ENCODE results near the gene SYT17. TPM values are rescaled to one million over a fixed set of nuclear protein-coding genes. Genes with fewer than 3 reads are reported as not detected.

SYT17 gene
- total RNA-seq, 6 donors from 2014 or later, result 11.6 to 49.2 (median 14.8) TPM

DNA sequence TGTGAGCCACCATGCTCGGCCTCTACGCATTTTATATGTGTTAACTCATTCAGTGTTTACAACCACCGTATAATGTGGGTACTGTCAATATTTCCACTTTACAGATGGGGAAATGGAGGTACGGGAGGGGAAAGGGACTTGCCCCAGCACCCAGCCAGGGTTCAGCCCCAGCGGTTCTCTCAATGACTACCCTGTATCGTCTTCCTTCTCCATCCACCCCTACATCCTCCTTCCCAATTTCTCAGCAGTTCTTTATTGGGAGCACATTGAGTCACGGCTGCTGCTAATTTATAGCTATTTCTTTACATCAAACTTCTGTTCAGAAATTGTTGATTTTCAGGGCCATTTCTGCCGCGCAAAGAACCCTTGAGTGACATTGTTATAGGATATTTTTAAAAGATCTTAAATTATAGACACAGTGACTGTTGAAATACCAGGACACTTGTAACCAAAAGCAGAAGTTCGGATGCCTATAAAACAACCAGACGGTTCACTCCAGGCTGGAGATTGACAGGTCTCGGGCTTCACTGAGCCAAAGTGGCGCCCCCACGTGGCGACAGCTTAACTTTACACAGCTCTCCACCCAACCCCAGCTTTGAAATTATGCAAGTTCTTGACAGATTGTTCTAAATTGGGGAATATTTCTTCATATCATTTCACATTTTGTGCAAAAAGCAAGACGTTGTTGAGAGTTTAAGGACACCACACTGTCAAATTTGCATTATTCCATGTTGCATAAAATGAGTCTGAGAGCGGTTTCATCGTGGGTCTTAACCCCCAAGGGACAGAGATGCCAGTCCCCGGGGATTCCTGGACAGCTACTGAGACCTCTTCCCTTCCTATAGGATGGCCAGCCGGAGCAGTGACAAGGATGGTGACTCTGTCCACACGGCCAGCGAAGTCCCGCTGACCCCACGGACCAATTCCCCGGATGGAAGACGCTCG, 11.8 kb downstream of the SYT17 start:
- peak in 1 of 2 donors; percentile 87 for ATAC-seq (ENCODE audit: low FRiP score in 2 of 2)
- Histone ChIP-seq H3K27ac (peak overlapping the region in 2 of 4 donors; percentile 14 to 23), H3K4me1 (peaks cover 7 to 23% (median 19%) of the 10 kb centered on the region in 4 donors), H3K9me3 (no peaks in the 10 kb centered on the region), H3K27me3 (no peaks in the 10 kb centered on the region), H3K36me3 (peaks cover 0 to 6% (median 0%) of the 10 kb centered on the region in 4 donors), H3K4me3 (no peak overlapping the region)
- TF ChIP-seq, protein P1, sequence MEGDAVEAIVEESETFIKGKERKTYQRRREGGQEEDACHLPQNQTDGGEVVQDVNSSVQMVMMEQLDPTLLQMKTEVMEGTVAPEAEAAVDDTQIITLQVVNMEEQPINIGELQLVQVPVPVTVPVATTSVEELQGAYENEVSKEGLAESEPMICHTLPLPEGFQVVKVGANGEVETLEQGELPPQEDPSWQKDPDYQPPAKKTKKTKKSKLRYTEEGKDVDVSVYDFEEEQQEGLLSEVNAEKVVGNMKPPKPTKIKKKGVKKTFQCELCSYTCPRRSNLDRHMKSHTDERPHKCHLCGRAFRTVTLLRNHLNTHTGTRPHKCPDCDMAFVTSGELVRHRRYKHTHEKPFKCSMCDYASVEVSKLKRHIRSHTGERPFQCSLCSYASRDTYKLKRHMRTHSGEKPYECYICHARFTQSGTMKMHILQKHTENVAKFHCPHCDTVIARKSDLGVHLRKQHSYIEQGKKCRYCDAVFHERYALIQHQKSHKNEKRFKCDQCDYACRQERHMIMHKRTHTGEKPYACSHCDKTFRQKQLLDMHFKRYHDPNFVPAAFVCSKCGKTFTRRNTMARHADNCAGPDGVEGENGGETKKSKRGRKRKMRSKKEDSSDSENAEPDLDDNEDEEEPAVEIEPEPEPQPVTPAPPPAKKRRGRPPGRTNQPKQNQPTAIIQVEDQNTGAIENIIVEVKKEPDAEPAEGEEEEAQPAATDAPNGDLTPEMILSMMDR (IDR thresholded peaks at IDR 0.05), result peak; percentile 51 to 75 (median 67)
- TF ChIP-seq EP300 (IDR thresholded peaks at IDR 0.05), result no peak
- DNase-seq, result peak in 1 of 2 donors; percentile 83
- WGBS, 2 donors, result 63 to 66% methylated on average over 26 to 27 of the region's 27 CpGs

DNA sequence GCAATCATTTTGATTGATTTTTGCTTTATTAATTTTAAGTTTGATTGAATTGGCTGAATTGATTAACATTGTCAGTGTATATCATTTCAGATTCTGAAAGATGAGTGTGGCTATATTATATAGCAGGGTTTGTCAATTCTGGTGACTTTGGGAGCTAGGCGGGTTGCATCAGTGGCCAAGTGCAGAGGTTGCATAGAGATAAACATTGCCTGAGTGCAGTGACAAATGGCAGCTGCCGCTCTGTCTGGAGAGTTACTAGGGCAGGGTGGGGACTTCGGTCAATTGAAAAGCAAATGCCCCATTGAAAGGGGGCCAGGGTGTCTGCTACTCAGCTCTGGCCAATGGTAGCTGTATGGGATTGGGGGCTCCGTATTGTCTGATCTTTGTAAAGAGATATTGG, 12.7 kb downstream of the SYT17 start:
- 95 to 96% methylated on average over 4 of the region's 4 CpGs for WGBS, 2 donors
- DNase-seq (no peak), ATAC-seq (ENCODE audit: low FRiP score in 2 of 2) (no peak)
- Histone ChIP-seq H3K4me3 (no peak overlapping the region), H3K9me3 (no peaks in the 10 kb centered on the region), H3K36me3 (peaks cover 0 to 6% (median 0%) of the 10 kb centered on the region in 4 donors), H3K27ac (no peak overlapping the region), H3K27me3 (no peaks in the 10 kb centered on the region), H3K4me1 (peaks cover 7 to 30% (median 23%) of the 10 kb centered on the region in 4 donors)
- no peak for TF ChIP-seq EP300 (IDR thresholded peaks at IDR 0.05)
- TF ChIP-seq, protein P1 (IDR thresholded peaks at IDR 0.05), result no peak

DNA sequence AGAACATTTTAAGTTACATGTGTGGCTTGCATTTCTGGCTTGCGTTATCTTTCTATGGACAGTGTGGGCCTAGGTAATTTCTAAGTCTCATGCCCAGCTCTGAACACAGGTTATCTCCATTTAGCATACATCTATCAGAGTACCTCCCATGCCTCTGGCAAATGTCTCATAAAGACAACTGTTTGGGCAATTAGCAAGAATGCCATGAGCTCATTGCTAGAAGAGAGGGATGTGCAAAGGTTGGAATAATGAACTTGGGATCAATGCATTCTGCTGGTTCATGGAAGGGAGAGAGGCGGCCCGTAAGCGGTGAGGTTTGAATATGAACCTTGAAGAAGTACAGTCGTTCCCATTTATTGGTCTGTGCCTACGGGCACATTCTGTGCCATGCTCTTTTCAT, 14.4 kb downstream of the SYT17 start:
- no peak for ATAC-seq (ENCODE audit: low FRiP score in 2 of 2)
- no peaks in the 10 kb centered on the region for H3K9me3 ChIP-seq
- TF ChIP-seq POLR2A (IDR thresholded peaks at IDR 0.05) (no peak), POLR2AphosphoS5 (IDR thresholded peaks at IDR 0.05) (no peak), EP300 (IDR thresholded peaks at IDR 0.05) (no peak)
- TF ChIP-seq, protein P1 (IDR thresholded peaks at IDR 0.05), result no peak
- WGBS, 2 donors, result 88 to 93% methylated on average over 6 of the region's 6 CpGs
- DNase-seq, result no peak
- no peaks in the 10 kb centered on the region for H3K27me3 ChIP-seq
- no peak overlapping the region for H3K4me3 ChIP-seq
- peak overlapping the region in 2 of 4 donors; percentile 17 to 86 for H3K27ac ChIP-seq
- peaks cover 0 to 6% (median 0%) of the 10 kb centered on the region in 4 donors for H3K36me3 ChIP-seq
- peaks cover 7 to 30% (median 23%) of the 10 kb centered on the region in 4 donors for H3K4me1 ChIP-seq

DNA sequence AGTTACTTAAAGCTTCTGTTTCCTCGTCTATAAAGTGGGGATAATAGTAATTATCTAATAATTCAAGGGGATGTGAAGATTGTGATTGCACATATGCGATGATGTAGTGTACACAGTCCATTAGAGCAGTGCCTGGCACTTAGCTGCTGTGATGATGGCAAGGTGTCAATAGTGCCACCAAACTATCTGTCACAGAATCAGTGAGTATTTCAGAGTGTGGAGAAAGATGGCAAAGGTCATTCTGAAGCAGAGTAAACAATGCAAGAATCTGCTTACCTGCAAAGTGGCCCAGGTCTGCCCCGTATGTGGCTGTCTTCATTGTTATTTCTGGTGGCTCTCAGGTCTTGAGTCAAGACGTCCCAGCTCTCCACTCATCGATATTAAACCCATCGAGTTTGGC, 15.1 kb downstream of the SYT17 start:
- TF ChIP-seq, protein P1 (IDR thresholded peaks at IDR 0.05), result no peak
- TF ChIP-seq POLR2AphosphoS5 (IDR thresholded peaks at IDR 0.05) (no peak), EP300 (IDR thresholded peaks at IDR 0.05) (no peak), POLR2A (IDR thresholded peaks at IDR 0.05) (no peak)
- Histone ChIP-seq H3K4me3 (no peak overlapping the region), H3K36me3 (peaks cover 0 to 6% (median 0%) of the 10 kb centered on the region in 4 donors), H3K4me1 (peaks cover 7 to 30% (median 23%) of the 10 kb centered on the region in 4 donors), H3K9me3 (no peaks in the 10 kb centered on the region), H3K27ac (peak overlapping the region; percentile 78 to 86 (median 86)), H3K27me3 (no peaks in the 10 kb centered on the region)
- no peak for DNase-seq
- WGBS, 2 donors, result 86 to 88% methylated on average over 6 of the region's 6 CpGs
- ATAC-seq (ENCODE audit: low FRiP score in 2 of 2), result no peak
